PC-3 (cell line): ENCODE measurements around the gene CACNA1B.

Experiments used
- EZH2phosphoT487 ChIP-seq: fragments of 300-600 bp; sonication (generic); IDR thresholded peaks from 2 replicates; pipeline ENCODE4 v1.6.1; 2018; ENCODE audit warnings: mild to moderate bottlenecking, antibody characterized with exemption, low read length, borderline replicate concordance
- TF ChIP-seq, protein P1 (sequence below): fragments of 300-600 bp; sonication (generic); conservative IDR thresholded peaks from 2 replicates; pipeline ENCODE4 v1.5.1; 2017; ENCODE audit warnings: antibody characterized with exemption, low read depth, mild to moderate bottlenecking, low read length

DNA sequence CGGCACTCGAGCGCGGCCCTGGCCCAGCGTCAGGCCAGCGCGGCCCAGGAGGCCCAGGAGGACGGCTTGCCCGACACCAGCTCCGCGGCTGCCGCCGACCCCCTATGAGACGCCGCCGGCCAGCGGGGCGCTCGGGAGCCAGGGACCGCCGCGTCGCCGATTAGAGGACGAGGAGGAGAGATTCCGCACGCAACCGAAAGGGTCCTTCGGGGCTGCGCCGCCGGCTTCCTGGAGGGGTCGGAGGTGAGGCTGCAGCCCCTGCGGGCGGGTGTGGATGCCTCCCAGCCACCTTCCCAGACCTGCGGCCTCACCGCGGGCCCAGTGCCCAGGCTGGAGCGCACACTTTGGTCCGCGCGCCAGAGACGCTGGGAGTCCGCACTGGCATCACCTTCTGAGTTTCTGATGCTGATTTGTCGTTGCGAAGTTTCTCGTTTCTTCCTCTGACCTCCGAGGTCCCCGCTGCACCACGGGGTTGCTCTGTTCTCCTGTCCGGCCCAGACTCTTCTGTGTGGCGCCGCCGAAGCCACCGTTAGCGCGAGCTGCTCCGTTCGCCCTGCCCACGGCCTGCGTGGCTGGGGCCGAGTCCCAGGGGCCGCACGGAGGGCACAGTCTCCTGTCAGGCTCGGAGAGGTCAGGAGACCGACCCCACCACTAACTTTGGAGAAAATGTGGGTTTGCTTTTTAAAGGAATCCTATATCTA lies 42.6 kb upstream of the CACNA1B start:
- TF ChIP-seq, protein P1, sequence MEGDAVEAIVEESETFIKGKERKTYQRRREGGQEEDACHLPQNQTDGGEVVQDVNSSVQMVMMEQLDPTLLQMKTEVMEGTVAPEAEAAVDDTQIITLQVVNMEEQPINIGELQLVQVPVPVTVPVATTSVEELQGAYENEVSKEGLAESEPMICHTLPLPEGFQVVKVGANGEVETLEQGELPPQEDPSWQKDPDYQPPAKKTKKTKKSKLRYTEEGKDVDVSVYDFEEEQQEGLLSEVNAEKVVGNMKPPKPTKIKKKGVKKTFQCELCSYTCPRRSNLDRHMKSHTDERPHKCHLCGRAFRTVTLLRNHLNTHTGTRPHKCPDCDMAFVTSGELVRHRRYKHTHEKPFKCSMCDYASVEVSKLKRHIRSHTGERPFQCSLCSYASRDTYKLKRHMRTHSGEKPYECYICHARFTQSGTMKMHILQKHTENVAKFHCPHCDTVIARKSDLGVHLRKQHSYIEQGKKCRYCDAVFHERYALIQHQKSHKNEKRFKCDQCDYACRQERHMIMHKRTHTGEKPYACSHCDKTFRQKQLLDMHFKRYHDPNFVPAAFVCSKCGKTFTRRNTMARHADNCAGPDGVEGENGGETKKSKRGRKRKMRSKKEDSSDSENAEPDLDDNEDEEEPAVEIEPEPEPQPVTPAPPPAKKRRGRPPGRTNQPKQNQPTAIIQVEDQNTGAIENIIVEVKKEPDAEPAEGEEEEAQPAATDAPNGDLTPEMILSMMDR, result no peak
- TF ChIP-seq EZH2phosphoT487, result no peak
